Middle frontal gyrus (tissue), 1 donor: ENCODE measurements around the gene ZNF557.
"Not testable (repeated sequence)": the region's sequence is repeated elsewhere in the genome, so short reads cannot be mapped to it uniquely, and the experiment has no call there.

Source experiments
- DNase-seq: peaks from one replicate; pipeline ENCODE4 v3.0.0-alpha.2; 2015; ENCODE audit warnings: low spot score; ENCODE audit errors: extremely low spot score

ZNF557 gene

GRCh38 chr19:7069042-7069903, at the start of gene ZNF557:
Gene ZNF557 (plus strand): TSS chr19:7069703. CDS start chr19:7075075, 5,372 bp downstream.
- peak; percentile 86 for DNase-seq

GRCh38 chr19:7021331-7021730, 48.2 kb upstream of the ZNF557 start, which contains the start of gene MBD3L2B:
Gene MBD3L2B (minus strand): TSS chr19:7021431. CDS start chr19:7021397, 34 bp downstream.
- not testable (repeated sequence) for DNase-seq

GRCh38 chr19:7028790-7029189, 40.7 kb upstream of the ZNF557 start:
- DNase-seq: not testable (repeated sequence)

GRCh38 chr19:7030278-7030677, 39.2 kb upstream of the ZNF557 start, which contains the start of gene MBD3L5:
Gene MBD3L5 (plus strand): TSS chr19:7030578. CDS start chr19:7030612, 34 bp downstream.
- not testable (repeated sequence) for DNase-seq

DNA sequence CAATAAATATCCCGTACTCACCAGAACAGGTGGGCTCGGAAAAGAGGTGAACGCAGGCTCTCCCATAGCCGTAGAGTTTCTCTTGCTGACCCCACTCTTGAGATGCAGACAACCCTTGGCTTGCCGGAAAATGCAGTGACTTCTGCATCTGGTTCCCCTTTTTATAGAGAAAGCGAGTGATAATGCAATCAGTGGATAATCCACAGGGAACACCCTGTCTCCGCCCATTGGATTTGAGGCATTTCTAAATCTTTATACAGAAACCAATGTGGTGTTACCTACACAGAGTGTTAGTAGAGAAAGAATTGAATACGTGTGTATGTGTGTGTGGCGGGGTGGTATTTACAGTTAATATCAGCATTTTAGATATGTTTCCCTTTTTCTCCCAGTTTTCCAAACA, 29.4 kb upstream of the ZNF557 start, which contains the start of gene MBD3L4:
Gene MBD3L4, minus strand, starts transcription at position 101 of the 400 bp plus-strand sequence. Its CDS starts 35 bp downstream, at position 66.
- DNase-seq: not testable (repeated sequence)

DNA sequence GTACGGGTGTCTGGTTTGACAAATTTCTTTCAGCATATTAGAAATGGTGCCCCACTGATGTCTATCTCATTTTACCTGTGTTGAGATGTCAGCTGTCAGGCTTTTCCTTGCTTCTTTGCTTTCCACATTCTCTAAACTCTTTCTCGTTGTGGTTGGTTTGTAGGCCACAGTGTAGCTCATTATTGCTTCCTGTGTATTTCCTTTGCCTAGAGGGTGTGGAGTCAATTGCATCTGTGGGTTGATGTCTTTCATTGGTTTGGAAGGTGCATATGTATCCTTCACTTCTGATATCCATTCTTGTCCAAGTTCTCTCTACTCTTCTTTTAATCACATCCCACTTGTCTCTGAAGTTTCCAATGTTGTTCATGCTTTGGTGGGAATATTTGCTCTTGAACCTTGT, 27.9 kb upstream of the ZNF557 start:
- not testable (repeated sequence) for DNase-seq

DNA sequence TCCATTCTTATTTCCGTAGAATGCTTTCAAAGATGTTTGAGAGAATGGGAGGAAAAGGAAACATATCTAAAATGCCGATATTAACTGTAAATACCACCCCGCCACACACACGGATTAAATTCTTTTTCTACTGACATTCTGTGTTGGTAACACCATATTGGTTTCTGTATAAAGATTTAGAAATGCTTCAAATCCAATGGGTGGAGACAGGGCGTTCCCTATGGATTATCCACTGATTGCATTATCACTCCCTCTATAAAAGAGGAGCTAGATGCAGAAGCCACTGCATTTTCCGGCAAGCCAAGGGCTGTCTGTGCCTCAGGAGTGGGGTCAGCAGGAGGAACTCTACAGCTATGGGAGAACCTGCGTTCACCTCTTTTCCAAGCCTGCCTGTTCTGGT, 20.5 kb upstream of the ZNF557 start, which contains the start of gene MBD3L2:
Gene MBD3L2, plus strand, starts transcription at position 301 of the 400 bp plus-strand sequence. Its CDS starts 53 bp downstream, at position 354.
- DNase-seq: not testable (repeated sequence)

DNA sequence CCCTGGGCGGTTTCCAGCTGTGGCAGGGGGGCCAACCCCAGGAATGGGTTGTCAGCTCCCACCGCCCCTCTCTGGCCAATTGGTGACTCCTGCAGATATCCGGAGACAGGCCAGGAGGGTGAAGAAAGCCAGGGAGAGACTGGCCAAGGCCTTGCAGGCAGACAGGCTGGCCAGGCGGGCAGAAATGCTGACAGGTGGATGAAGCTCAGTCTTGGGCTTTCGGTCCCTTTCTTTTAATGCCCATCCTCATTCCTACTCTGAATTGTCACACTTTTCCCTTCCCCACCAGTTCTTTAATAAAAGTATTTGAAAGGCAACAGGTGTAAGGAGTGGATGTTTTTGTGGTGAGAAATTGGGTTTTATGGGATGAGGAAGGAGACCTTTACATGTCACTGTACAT, 18.1 kb upstream of the ZNF557 start:
- not testable (repeated sequence) for DNase-seq

GRCh38 chr19:7052896-7053295, 16.6 kb upstream of the ZNF557 start:
- DNase-seq: not testable (repeated sequence)

GRCh38 chr19:7054635-7055368, 14.7 kb upstream of the ZNF557 start:
- not testable (repeated sequence) for DNase-seq

GRCh38 chr19:7055679-7056078, 13.8 kb upstream of the ZNF557 start:
- DNase-seq: not testable (repeated sequence)

DNA sequence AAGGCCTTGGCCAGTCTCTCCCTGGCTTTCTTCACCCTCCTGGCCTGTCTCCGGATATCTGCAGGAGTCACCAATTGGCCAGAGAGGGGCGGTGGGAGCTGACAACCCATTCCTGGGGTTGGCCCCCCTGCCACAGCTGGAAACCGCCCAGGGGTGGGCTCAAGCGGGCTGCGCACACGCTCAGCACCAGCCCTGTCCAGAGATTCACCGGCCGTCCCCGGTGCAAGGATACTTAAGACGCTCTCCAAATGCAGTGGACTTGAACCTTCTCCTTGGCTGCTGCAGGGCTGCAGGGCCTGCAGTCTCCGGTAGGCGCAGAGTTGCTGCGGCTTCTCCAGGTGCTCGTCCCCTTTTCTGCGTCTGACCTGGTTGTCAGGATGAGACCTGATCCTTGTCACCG, 13.1 kb upstream of the ZNF557 start:
- not testable (repeated sequence) for DNase-seq

DNA sequence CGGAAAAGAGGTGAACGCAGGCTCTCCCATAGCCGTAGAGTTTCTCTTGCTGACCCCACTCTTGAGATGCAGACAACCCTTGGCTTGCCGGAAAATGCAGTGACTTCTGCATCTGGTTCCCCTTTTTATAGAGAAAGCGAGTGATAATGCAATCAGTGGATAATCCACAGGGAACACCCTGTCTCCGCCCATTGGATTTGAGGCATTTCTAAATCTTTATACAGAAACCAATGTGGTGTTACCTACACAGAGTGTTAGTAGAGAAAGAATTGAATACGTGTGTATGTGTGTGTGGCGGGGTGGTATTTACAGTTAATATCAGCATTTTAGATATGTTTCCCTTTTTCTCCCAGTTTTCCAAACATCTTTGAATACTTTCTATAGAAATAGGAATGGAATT, 10.9 kb upstream of the ZNF557 start, which contains the start of gene MBD3L3:
Gene MBD3L3, minus strand, starts transcription at position 101 of the 400 bp plus-strand sequence. Its CDS starts 71 bp downstream, at position 30.
- DNase-seq: not testable (repeated sequence)

DNA sequence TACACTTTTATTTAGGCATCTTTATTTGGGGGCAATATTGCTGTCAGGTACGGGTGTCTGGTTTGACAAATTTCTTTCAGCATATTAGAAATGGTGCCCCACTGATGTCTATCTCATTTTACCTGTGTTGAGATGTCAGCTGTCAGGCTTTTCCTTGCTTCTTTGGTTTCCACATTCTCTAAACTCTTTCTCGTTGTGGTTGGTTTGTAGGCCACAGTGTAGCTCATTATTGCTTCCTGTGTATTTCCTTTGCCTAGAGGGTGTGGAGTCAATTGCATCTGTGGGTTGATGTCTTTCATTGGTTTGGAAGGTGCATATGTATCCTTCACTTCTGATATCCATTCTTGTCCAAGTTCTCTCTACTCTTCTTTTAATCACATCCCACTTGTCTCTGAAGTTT, 9.5 kb upstream of the ZNF557 start:
- DNase-seq: not testable (repeated sequence)

GRCh38 chr19:7063339-7063738, 6.2 kb upstream of the ZNF557 start:
- DNase-seq: no peak

DNA sequence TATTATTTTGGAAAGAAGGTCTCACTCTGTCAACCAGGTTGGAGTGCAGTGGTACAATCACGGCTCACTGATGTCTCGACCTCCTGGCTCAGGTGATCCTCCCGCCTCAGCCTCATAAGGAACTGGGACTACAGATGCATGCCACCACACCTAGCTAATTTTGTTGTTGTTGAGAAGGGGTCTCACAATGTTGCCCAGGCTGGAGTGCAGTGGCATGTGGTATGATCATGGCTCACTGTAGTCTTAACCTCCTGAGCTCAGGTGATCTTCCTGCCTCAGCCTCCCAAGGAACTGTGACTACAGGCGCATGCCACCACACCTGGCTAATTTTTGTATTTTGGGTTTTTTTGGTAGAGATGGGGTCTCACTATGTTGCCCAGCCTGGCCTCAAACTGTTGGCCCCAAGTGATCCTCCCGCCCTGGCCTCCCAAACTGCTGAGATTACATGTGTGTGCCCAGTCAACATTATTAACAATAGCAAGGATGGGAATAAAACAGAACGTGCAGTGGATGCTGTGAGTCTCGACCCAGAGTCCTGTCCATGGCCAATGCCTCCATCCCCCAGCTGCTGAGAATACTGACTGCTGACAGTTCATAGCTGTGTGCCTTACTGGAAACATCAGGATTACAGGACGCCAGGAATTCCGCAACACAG, 5.6 kb upstream of the ZNF557 start:
- DNase-seq: no peak

DNA sequence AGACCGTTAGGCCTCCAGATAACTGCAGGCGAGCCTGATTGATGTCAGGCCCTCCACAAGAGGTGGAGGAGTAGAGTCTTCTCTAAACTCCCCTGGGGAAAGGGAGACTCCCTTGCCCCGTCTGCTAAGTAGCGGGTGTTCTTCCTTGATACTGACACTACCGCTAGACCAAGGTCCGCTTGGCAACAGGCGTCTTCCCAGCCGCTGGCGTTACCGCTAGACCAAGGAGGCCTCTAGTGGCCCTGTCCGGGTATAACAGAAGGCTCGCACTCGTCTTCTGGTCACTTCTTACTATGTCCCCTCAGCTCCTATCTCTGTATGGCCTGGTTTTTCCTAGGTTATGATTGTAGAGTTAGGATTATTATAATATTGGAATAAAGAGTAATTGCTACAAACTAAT, 2.4 kb upstream of the ZNF557 start:
- not testable (repeated sequence) for DNase-seq

GRCh38 chr19:7067716-7068115, 1.8 kb upstream of the ZNF557 start:
- no peak for DNase-seq

GRCh38 chr19:7068599-7068998, 904 bp upstream of the ZNF557 start:
- DNase-seq: no peak

GRCh38 chr19:7069904-7070226, 362 bp downstream of the ZNF557 start:
- no peak for DNase-seq

- no peak for DNase-seq
Observed at GRCh38 chr19:7072541-7072940, 3.0 kb downstream of the ZNF557 start.
